Lower leg skin (tissue), 4 donors: ENCODE measurements around the gene ENAH. TPM values are rescaled to one million over a fixed set of nuclear protein-coding genes. Genes with fewer than 3 reads are reported as not detected.

Source experiments
- DNase-seq, 2 donors: peaks; one replicate each; pipeline ENCODE4 v3.0.0-alpha.2; 2019; ENCODE audit warnings: low spot score in 2 of 2
- H3K4me3 ChIP-seq: fragments of 200-600 bp; sonication (generic); 2 replicates; pipeline ENCODE4 v1.5.1; 2017; ENCODE audit warnings: mild to moderate bottlenecking, low read depth; ENCODE audit not compliant: poor library complexity, severe bottlenecking
- CTCF ChIP-seq, 3 donors: fragments of 450-650 bp; IDR thresholded peaks; one replicate each; pipeline ENCODE4 v1.5.1; 2016; ENCODE audit warnings: antibody characterized with exemption in 3 of 3, mild to moderate bottlenecking in 3 of 3, moderate library complexity in 2 of 3
- POLR2A ChIP-seq, 2 donors: fragments of 450-650 bp; IDR thresholded peaks; one replicate each; pipeline ENCODE4 v1.6.1; 2016 to 2017; ENCODE audit warnings: antibody characterized with exemption in 2 of 2, mild to moderate bottlenecking in 1 of 2, moderate library complexity in 1 of 2
- WGBS, 2 donors: methylation state at CpG; one replicate each; pipeline ENCODE4 v1.1.5; 2018; 5-methylcytosine and 5-hydroxymethylcytosine counted together
- intact Hi-C: fragments of 100-400 bp; cut with DNase I; formaldehyde crosslinking; loops from one replicate; pipeline ENCODE4 v1.15.0; 2023; ENCODE audit warnings: low total_unique reads
- total RNA-seq, 4 donors: library from RNA; depleted of rRNA; stranded (reverse); fragments of >200 nt; gene quantifications; one replicate each; pipeline ENCODE4 v1.1.0, GENCODE V29; 2016

Gene ENAH
- total RNA-seq, 4 donors from 2014 or later: 32.5 to 37.4 (median 35.2) TPM

DNA sequence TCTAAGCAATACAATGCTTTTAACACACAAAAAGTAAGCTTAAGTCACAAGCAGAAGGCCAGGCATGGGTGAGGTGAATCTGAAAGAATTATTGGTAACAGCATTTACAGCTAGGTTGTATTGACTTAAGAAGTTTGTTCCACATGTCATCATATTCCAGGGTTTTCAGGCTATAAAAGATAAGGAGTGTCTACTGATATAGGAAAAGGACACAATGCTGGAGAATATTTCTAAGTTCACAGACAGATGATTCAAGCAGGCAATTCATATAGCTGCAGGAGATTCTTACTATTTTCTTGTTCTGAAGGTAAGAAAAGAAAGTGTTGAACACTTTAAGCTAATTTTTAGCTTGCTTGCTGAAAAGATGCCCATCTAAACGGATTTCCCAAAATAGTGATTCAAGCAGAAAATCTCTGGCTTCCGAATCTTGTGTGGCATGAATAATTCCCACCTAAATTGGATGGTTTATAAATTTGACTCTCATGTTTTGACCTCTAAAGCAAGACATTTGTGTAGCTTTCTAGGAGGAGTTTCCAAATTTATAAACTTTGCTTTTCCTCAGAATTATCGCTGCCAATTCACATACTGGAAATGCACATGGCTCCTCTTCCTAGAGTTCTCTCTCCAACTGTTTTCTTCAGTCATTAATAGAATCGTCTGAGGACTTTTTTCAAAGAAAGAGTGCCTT is 129.5 kb downstream of the ENAH start:
- 76 to 84% methylated on average over 4 of the region's 4 CpGs for WGBS, 2 donors
- no peak overlapping the region for H3K4me3 ChIP-seq
- TF ChIP-seq POLR2A (IDR thresholded peaks at IDR 0.05): no peak
- TF ChIP-seq CTCF (IDR thresholded peaks at IDR 0.05): no peak
- no peak for DNase-seq
- intact Hi-C loops: no loop called here

DNA sequence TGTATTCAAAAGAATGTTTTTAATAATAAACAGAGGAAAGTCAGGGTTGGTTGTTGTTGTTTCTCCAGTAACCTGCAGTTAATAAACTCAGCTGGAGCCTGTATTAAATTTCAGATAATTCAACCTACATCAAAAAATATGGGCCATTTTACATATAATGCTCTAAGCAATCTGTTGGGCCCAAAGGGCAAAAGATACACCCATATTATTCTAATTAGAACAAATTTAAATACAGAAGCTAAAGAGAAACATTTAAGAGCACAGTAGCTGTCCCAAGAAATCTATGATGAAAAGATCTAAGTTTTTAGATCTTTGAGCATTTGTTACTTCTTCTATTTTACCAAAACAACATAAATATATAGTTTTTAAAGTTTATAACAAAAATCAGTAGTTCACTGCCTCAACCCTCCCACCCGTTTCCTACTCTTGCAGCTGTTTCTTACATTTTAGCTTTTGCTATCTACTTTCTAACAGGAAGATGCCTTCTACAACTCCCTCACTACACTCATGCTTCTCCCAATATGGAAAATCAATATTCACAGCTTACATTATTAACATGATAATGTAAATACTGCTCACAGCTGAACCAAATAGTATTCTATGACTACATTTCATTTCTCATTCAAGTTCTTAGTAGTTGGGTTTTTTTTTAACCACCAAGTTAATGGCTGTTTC is 130.2 kb downstream of the ENAH start:
- TF ChIP-seq POLR2A (IDR thresholded peaks at IDR 0.05) (no peak), CTCF (IDR thresholded peaks at IDR 0.05) (no peak)
- DNase-seq: no peak
- no peak overlapping the region for H3K4me3 ChIP-seq
- WGBS, 2 donors: 81 to 87% methylated on average over 1 of the region's 1 CpG
- intact Hi-C loops: no loop called here

DNA sequence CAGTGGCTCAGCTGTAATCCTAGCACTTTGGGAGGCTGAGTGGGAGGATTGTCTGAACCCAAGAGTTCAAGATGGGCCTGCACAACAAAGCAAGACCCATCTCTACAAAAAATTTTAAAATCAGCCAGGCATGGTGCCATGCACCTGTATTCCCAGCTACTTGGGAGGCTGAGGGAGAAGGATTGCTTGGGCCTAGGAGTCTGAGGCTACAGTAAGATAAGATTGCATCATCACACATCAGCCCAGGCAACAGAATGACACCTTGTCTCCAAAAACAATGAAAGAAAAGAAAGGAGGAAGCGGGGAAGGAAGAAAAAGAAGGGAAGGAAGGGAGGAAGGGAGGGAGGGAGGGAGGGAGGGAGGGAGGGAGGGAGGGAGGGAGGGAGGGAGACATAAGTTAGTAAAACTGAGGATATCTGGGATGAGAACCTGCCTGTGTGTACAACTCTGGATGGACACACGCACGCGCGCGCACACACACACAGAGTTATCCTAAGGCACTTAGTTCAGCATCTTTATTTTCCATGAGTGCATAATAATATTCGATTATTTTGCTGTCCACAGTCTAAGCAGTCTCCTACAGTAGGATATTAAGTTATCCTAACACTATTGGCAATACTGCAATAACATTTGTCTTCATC is 132.2 kb downstream of the ENAH start:
- intact Hi-C loops: no loop called here
- no peak for DNase-seq
- TF ChIP-seq POLR2A (IDR thresholded peaks at IDR 0.05) (no peak), CTCF (IDR thresholded peaks at IDR 0.05) (no peak)
- H3K4me3 ChIP-seq: no peak overlapping the region
- whole genome bisulfite sequencing, 2 donors: 96% methylated on average over 7 of the region's 7 CpGs

GRCh38 chr1:225519166-225519863 is 133.6 kb downstream of the ENAH start:
- TF ChIP-seq CTCF (IDR thresholded peaks at IDR 0.05) (no peak), POLR2A (IDR thresholded peaks at IDR 0.05) (no peak)
- DNase-seq: no peak
- no peak overlapping the region for H3K4me3 ChIP-seq
- WGBS, 2 donors: 88 to 92% methylated on average over 19 of the region's 19 CpGs
- intact Hi-C loops: no loop called here

DNA sequence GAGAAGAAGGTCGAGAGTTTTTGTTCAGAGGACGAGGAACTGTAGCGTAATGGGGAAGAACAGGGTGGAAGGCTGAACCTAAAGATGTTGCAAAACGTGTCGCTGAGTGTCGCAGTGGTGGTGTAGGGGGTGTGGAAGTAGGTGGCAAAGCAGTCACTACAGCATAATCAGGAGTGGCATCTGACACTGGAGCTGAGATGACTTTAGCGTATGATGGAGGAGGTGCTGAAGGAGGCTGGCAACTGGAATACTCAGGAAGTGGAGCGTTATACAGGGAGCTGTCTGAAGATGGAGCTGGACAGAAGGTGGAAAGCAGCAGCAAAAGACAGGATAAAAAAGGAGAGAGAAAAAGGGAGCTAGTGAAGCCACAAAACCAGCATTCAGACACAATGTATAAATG is 135.2 kb downstream of the ENAH start:
- 87 to 88% methylated on average over 8 of the region's 8 CpGs for WGBS, 2 donors
- no peak for DNase-seq
- intact Hi-C loops: no loop called here
- TF ChIP-seq POLR2A (IDR thresholded peaks at IDR 0.05) (no peak), CTCF (IDR thresholded peaks at IDR 0.05) (no peak)
- H3K4me3 ChIP-seq: no peak overlapping the region
